Measurements from ENCODE around the gene KASH5.

KASH5 gene

GRCh38 chr19:49393881-49394280 is 5.8 kb downstream of the KASH5 start:
- no peaks in the 10 kb centered on the region for H3K9me3 ChIP-seq (ENCODE audit: control insufficient read depth, insufficient read depth, low read length)
- H3F3A ChIP-seq (ENCODE audit: control insufficient read depth, insufficient read depth) = peaks cover 6% of the 10 kb centered on the region
- no peaks in the 10 kb centered on the region for H4K20me1 ChIP-seq (ENCODE audit: control insufficient read depth, insufficient read depth, low read depth, low read length)
- H3K36me3 ChIP-seq (ENCODE audit: control insufficient read depth, low read length) = no peaks in the 10 kb centered on the region
- no peak overlapping the region for H3K4me2 ChIP-seq (ENCODE audit: low read length)
- TF ChIP-seq EZH2phosphoT487 (IDR thresholded peaks at IDR 0.05; ENCODE audit: borderline replicate concordance, low read length) = no peak
- no peak for TF ChIP-seq CTCF (IDR thresholded peaks at IDR 0.05; ENCODE audit: low read depth, low read length, poor library complexity, severe bottlenecking)
- peaks cover 37% of the 10 kb centered on the region for H3K4me1 ChIP-seq (ENCODE audit: control insufficient read depth, low read length)
- no peaks in the 10 kb centered on the region for H3K27me3 ChIP-seq (ENCODE audit: control insufficient read depth, low read length)
- H3K9me2 ChIP-seq (replicated peaks; ENCODE audit: control insufficient read depth, low read length) = no peaks in the 10 kb centered on the region
- H3K27ac ChIP-seq (ENCODE audit: low read depth, low read length) = no peak overlapping the region
- no peak overlapping the region for H3K4me3 ChIP-seq (ENCODE audit: low read length)
- H3K79me2 ChIP-seq (ENCODE audit: control insufficient read depth, low read length) = no peaks in the 10 kb centered on the region

GRCh38 chr19:49395581-49396407 is 7.7 kb downstream of the KASH5 start:
- Histone ChIP-seq H4K20me1 (ENCODE audit: control insufficient read depth, insufficient read depth, low read depth, low read length) (no peaks in the 10 kb centered on the region), H3K9me3 (ENCODE audit: control insufficient read depth, insufficient read depth, low read length) (no peaks in the 10 kb centered on the region), H3K79me2 (ENCODE audit: control insufficient read depth, low read length) (no peaks in the 10 kb centered on the region), H3K36me3 (ENCODE audit: control insufficient read depth, low read length) (no peaks in the 10 kb centered on the region), H3K27ac (ENCODE audit: low read depth, low read length) (no peak overlapping the region), H3K9me2 (replicated peaks; ENCODE audit: control insufficient read depth, low read length) (no peaks in the 10 kb centered on the region), H3K27me3 (ENCODE audit: control insufficient read depth, low read length) (no peaks in the 10 kb centered on the region), H3K4me2 (ENCODE audit: low read length) (no peak overlapping the region), H3K4me3 (ENCODE audit: low read length) (no peak overlapping the region), H3F3A (ENCODE audit: control insufficient read depth, insufficient read depth) (peaks cover 6% of the 10 kb centered on the region), H3K4me1 (ENCODE audit: control insufficient read depth, low read length) (peaks cover 26% of the 10 kb centered on the region)
- no peak for TF ChIP-seq EZH2phosphoT487 (IDR thresholded peaks at IDR 0.05; ENCODE audit: borderline replicate concordance, low read length)
- no peak for TF ChIP-seq CTCF (IDR thresholded peaks at IDR 0.05; ENCODE audit: low read depth, low read length, poor library complexity, severe bottlenecking)

GRCh38 chr19:49396738-49397505 is 8.9 kb downstream of the KASH5 start:
- Histone ChIP-seq H3F3A (ENCODE audit: control insufficient read depth, insufficient read depth) (no peaks in the 10 kb centered on the region), H4K20me1 (ENCODE audit: control insufficient read depth, insufficient read depth, low read depth, low read length) (no peaks in the 10 kb centered on the region), H3K4me1 (ENCODE audit: control insufficient read depth, low read length) (peaks cover 15% of the 10 kb centered on the region), H3K27ac (ENCODE audit: low read depth, low read length) (no peak overlapping the region), H3K4me3 (ENCODE audit: low read length) (no peak overlapping the region), H3K9me3 (ENCODE audit: control insufficient read depth, insufficient read depth, low read length) (no peaks in the 10 kb centered on the region), H3K4me2 (ENCODE audit: low read length) (no peak overlapping the region), H3K27me3 (ENCODE audit: control insufficient read depth, low read length) (no peaks in the 10 kb centered on the region), H3K79me2 (ENCODE audit: control insufficient read depth, low read length) (no peaks in the 10 kb centered on the region), H3K9me2 (replicated peaks; ENCODE audit: control insufficient read depth, low read length) (no peaks in the 10 kb centered on the region), H3K36me3 (ENCODE audit: control insufficient read depth, low read length) (no peaks in the 10 kb centered on the region)
- TF ChIP-seq EZH2phosphoT487 (IDR thresholded peaks at IDR 0.05; ENCODE audit: borderline replicate concordance, low read length) = no peak
- no peak for TF ChIP-seq CTCF (IDR thresholded peaks at IDR 0.05; ENCODE audit: low read depth, low read length, poor library complexity, severe bottlenecking)

Data from DOHH2 (cell line).